ENCODE results near the gene CLUH. TPM values are rescaled to one million over a fixed set of nuclear protein-coding genes. Genes with fewer than 3 reads are reported as not detected.

CLUH gene
- total RNA-seq, 1 donor from 2014 or later, result 39.1 TPM

- Mint-ChIP-seq H3K36me3 (ENCODE audit: unreplicated experiment) (no peaks in the 10 kb centered on the region), H3K27me3 (ENCODE audit: unreplicated experiment) (peaks cover 18% of the 10 kb centered on the region), H3K27ac (ENCODE audit: unreplicated experiment) (peak overlapping the region; percentile 96), H3K4me1 (ENCODE audit: low read depth, unreplicated experiment) (peaks cover 18% of the 10 kb centered on the region), H3K9me3 (ENCODE audit: unreplicated experiment) (peaks cover 21% of the 10 kb centered on the region), H3K4me3 (ENCODE audit: unreplicated experiment) (peak overlapping the region; percentile 77)
- TF ChIP-seq CTCF (IDR thresholded peaks at IDR 0.05; ENCODE audit: partially characterized antibody, unreplicated experiment), result no peak
- DNase-seq, result no peak
Observed at GRCh38 chr17:2689411-2690164, 22.0 kb downstream of the CLUH start.

- peak overlapping the region; percentile 96 for H3K27ac Mint-ChIP-seq (ENCODE audit: unreplicated experiment)
- peaks cover 21% of the 10 kb centered on the region for H3K27me3 Mint-ChIP-seq (ENCODE audit: unreplicated experiment)
- H3K9me3 Mint-ChIP-seq (ENCODE audit: unreplicated experiment), result peaks cover 27% of the 10 kb centered on the region
- H3K36me3 Mint-ChIP-seq (ENCODE audit: unreplicated experiment), result no peaks in the 10 kb centered on the region
- peak; percentile 70 for DNase-seq
- no peak for TF ChIP-seq CTCF (IDR thresholded peaks at IDR 0.05; ENCODE audit: partially characterized antibody, unreplicated experiment)
- peak overlapping the region; percentile 77 for H3K4me3 Mint-ChIP-seq (ENCODE audit: unreplicated experiment)
- H3K4me1 Mint-ChIP-seq (ENCODE audit: low read depth, unreplicated experiment), result peaks cover 18% of the 10 kb centered on the region
Observed at GRCh38 chr17:2688351-2689342, 22.9 kb downstream of the CLUH start.

- peak overlapping the region; percentile 96 for H3K27ac Mint-ChIP-seq (ENCODE audit: unreplicated experiment)
- no peak for TF ChIP-seq CTCF (IDR thresholded peaks at IDR 0.05; ENCODE audit: partially characterized antibody, unreplicated experiment)
- H3K9me3 Mint-ChIP-seq (ENCODE audit: unreplicated experiment), result peaks cover 23% of the 10 kb centered on the region
- H3K36me3 Mint-ChIP-seq (ENCODE audit: unreplicated experiment), result no peaks in the 10 kb centered on the region
- H3K4me1 Mint-ChIP-seq (ENCODE audit: low read depth, unreplicated experiment), result peaks cover 18% of the 10 kb centered on the region
- peaks cover 21% of the 10 kb centered on the region for H3K27me3 Mint-ChIP-seq (ENCODE audit: unreplicated experiment)
- H3K4me3 Mint-ChIP-seq (ENCODE audit: unreplicated experiment), result no peak overlapping the region
- DNase-seq, result no peak
Observed at GRCh38 chr17:2687074-2687418, 24.5 kb downstream of the CLUH start.

DNA sequence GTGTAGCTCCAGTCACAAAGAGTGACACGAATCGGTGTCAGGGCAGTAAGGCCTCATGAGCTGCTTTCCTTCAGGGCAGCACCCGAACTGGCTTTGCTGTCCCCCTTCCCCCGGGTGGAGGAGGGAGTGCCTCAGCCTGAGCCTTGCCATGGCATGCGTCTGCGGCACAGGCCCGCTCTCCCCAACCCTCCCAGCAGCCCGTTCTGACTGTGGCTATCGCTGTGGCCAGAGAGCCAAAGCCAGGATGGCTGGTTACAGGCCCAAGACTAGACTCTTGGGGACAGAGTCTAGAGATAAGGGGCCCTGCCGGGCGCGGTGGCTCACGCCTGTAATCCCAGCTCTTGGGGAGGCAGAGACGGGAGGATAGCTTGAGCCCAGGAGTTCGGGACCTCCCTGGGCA, 25.9 kb downstream of the CLUH start:
- DNase-seq, result no peak
- Mint-ChIP-seq H3K27me3 (ENCODE audit: unreplicated experiment) (peaks cover 20% of the 10 kb centered on the region), H3K27ac (ENCODE audit: unreplicated experiment) (no peak overlapping the region)

More for the DNA sequence above, 25.9 kb downstream of the CLUH start:
- Mint-ChIP-seq H3K4me1 (ENCODE audit: low read depth, unreplicated experiment) (peaks cover 18% of the 10 kb centered on the region), H3K4me3 (ENCODE audit: unreplicated experiment) (no peak overlapping the region), H3K9me3 (ENCODE audit: unreplicated experiment) (peaks cover 28% of the 10 kb centered on the region), H3K36me3 (ENCODE audit: unreplicated experiment) (no peaks in the 10 kb centered on the region)
- no peak for TF ChIP-seq CTCF (IDR thresholded peaks at IDR 0.05; ENCODE audit: partially characterized antibody, unreplicated experiment)
